HG03139 (cell line): ENCODE measurements around the gene ANAPC16.
"Not testable (repeated sequence)": the region's sequence is repeated elsewhere in the genome, so short reads cannot be mapped to it uniquely, and the experiment has no call there.

Experiments
- ATAC-seq: cut with Tn5 transposase; IDR thresholded peaks from one replicate; pipeline ENCODE4 v1.9.1; 2021; ENCODE audit not compliant: unreplicated experiment

Gene ANAPC16

DNA sequence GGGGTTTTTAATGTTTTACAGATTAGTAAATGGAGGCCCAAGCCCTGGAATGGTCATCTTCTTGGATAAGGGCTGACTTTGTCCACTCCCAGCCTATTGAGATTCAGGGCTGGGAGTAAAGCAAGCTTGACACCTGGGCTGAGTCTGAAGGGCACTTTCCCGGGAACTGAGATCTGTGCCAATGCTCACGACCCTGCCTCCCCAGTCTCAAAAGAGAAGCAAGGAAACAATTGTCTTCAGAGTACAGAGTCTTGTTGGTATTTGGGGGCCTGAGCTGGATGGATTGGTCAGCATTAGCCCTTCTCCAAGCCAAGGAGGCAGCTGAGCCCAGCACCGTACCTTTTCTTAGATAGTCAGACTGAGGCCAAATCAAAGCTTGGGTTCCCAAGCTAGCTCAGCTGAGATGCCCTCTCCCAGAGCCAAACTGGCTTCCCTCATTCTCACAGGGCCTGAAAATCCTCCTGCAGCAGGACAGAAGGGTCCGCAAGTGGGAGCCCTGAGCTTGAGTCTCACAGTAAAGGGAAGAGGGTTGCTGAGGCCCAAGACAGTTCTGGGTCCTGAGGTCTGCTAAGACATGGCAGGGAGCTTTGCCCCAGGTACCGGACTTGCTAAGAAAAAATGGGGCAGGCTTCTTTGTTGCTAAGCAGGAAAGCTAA lies 61.7 kb downstream of the ANAPC16 start:
- no peak for ATAC-seq

DNA sequence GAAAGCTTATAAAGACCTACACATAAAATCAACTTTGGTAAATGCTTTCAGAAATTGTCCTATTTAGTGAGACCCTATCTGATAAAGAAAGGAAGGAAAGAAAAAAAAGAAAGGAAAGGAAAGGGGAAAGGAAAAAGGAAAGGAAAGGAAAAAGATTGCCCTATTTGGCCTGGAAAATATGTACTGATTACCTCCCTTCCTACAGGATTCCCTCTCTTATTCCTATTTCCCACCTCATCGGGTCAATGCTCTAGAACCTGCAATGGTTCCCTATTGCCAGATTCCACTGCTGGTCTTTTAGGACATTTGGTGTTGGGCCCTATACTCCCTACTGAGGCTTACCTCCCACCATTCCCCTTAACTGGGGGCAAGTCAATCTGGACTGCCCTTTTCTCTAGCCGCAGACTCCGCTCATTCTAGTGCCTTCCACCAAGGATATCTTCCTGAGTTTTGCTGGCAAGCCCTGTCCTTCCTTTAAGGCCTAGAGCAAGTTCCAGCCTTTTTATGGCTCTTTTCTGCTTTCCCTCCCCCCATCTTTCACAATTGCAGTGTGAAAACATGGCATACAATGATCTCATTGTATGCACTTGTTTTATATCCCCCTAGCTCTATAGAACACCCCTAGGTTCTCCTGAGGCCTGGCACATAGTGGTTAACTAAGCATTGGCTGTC lies 62.3 kb downstream of the ANAPC16 start:
- no peak for ATAC-seq

DNA sequence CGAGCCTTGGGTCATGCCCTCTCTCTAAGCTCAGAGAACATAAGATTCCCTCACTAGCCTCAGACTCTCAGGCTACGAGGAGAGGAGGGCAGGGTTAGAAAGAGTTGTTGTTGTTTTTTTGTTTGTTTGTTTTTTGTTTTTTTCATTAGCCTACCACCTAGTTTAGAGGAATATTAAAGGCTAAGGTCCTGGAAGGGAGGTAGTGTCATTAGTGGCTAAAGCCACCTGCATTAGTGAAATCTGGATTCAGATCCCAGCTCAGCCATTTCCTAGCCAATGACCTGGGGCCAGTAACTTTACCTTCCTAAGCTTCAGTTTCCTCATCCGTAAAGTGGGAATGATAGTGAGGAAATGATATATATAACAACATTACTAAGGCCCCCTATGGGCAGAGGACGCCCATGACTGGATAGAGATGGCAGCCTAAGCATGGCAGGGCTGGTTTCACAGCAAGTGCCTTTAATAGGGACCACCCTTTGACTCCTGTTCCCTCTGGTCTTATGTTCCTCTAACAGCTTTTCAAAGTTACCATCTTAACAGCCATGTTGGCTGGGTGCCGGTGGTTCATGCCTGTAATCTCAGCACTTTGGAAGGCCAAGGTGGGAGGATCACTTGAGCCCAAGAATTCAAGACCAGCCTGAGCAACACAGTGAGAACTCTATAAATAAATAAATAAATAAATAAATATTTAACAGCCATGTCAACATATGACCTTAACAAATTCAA lies 63.0 kb downstream of the ANAPC16 start:
- no peak for ATAC-seq

DNA sequence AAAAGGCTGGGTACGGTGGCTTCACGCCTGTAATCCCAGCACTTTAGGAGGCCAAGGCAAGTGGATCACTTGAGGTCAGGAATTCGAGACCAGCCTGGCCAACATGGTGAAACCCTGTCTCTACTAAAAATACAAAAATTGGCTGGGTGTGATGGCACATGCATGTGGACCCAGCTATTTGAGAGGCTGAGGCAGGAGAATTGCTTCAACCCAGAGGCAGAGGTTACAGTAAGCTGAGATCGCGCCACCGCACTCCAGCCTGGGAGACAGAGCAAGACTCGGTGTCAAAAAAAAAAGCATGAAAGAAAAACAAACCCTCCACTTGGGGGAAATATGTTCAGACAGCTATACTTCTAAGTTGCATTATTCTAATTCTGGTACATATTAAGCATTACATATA lies 63.8 kb downstream of the ANAPC16 start:
- ATAC-seq = not testable (repeated sequence)

DNA sequence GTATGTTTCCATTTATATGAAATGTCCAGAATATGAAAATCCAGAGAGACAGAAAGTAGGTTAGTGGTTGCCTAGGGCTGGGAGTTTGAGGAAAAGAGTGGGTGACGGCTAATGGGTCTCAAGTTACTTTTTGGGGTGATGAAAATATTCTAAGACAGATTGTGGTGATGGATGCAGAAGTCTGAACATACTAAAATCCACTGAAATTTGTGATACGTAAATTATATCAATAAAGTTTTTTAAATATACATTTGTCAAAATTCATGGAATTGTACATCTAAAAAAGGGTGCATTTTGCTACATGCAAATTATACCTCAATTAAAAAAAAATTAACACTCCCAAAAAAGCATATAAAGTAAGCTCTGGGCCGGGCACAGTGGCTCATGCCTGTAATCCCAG lies 67.3 kb downstream of the ANAPC16 start:
- ATAC-seq = no peak
